Activated CD8-positive, alpha-beta memory T cell treated with anti-CD3 and anti-CD28 coated beads, Interleukin-2, amount 10 ng/mL, durations not matched to agents 7 days and 5 days (primary cell): ENCODE measurements around the gene DHRS9. TPM values are rescaled to one million over a fixed set of nuclear protein-coding genes. Genes with fewer than 3 reads are reported as not detected.

Experiments
- ATAC-seq: fragments of 150-1000 bp; cut with Tn5 transposase; one replicate; pipeline ENCODE4 v1.10.0; 2021; ENCODE audit warnings: moderate library complexity
- CTCF ChIA-PET: fragments of 350-600 bp; sonication (Branson Sonifier 250); formaldehyde crosslinking; loops from one replicate; lab custom pipeline; 2021; ENCODE audit warnings: antibody characterized with exemption; lab: Charles Lee
- DNase-seq: peaks from one replicate; pipeline ENCODE4 v3.0.0-alpha.2; 2020
- H3K27ac Mint-ChIP-seq: one replicate; pipeline ENCODE4 v1.8.0; 2021; ENCODE audit warnings: mild to moderate bottlenecking, mixed read lengths
- H3K27me3 Mint-ChIP-seq: one replicate; pipeline ENCODE4 v1.8.0; 2021; ENCODE audit warnings: mixed read lengths
- H3K36me3 Mint-ChIP-seq: one replicate; pipeline ENCODE4 v1.8.0; 2021; ENCODE audit warnings: mild to moderate bottlenecking, mixed read lengths
- H3K4me1 Mint-ChIP-seq: one replicate; pipeline ENCODE4 v1.8.0; 2021; ENCODE audit warnings: mixed read lengths
- H3K4me3 Mint-ChIP-seq: one replicate; pipeline ENCODE4 v1.8.0; 2021; ENCODE audit warnings: mild to moderate bottlenecking, moderate library complexity, mixed read lengths
- H3K9me3 Mint-ChIP-seq: one replicate; pipeline ENCODE4 v1.8.0; 2022; ENCODE audit warnings: low read depth, mixed read lengths
- total RNA-seq, 2 experiments: library from RNA; stranded (reverse); gene quantifications; one replicate each; pipeline ENCODE4 v1.2.3, GENCODE V29; 2021

Gene DHRS9
- total RNA-seq, 2 experiments from 2014 or later: not detected

GRCh38 chr2:169091761-169092519 is 22.6 kb downstream of the DHRS9 start:
- H3K4me1 Mint-ChIP-seq: peaks cover 10% of the 10 kb centered on the region
- ATAC-seq (no peak), DNase-seq (no peak)
- H3K36me3 Mint-ChIP-seq: no peaks in the 10 kb centered on the region
- H3K27ac Mint-ChIP-seq: no peak overlapping the region
- H3K9me3 Mint-ChIP-seq: no peaks in the 10 kb centered on the region
- CTCF ChIA-PET: no interaction called here
- H3K27me3 Mint-ChIP-seq: peaks cover 5% of the 10 kb centered on the region
- H3K4me3 Mint-ChIP-seq: no peak overlapping the region

GRCh38 chr2:169093535-169093934 is 24.2 kb downstream of the DHRS9 start:
- peaks cover 10% of the 10 kb centered on the region for H3K4me1 Mint-ChIP-seq
- peaks cover 5% of the 10 kb centered on the region for H3K27me3 Mint-ChIP-seq
- H3K27ac Mint-ChIP-seq: no peak overlapping the region
- H3K4me3 Mint-ChIP-seq: no peak overlapping the region
- peaks cover 1% of the 10 kb centered on the region for H3K36me3 Mint-ChIP-seq
- H3K9me3 Mint-ChIP-seq: no peaks in the 10 kb centered on the region
- no peak for ATAC-seq
- CTCF ChIA-PET: interaction anchor here (0.6 kb wide), 1 partner anchor 38 kb away, joined by 3 read pairs; no protein-coding TSS in a partner anchor
- no peak for DNase-seq

GRCh38 chr2:169094676-169095075 is 25.3 kb downstream of the DHRS9 start:
- no peak for DNase-seq
- H3K36me3 Mint-ChIP-seq: peaks cover 3% of the 10 kb centered on the region
- no peak overlapping the region for H3K4me3 Mint-ChIP-seq
- H3K4me1 Mint-ChIP-seq: peaks cover 10% of the 10 kb centered on the region
- CTCF ChIA-PET: interaction anchor here (3.4 kb wide), 1 partner anchor 15 kb away, joined by 20 read pairs; no protein-coding TSS in a partner anchor
- no peaks in the 10 kb centered on the region for H3K9me3 Mint-ChIP-seq
- H3K27me3 Mint-ChIP-seq: peaks cover 5% of the 10 kb centered on the region
- no peak overlapping the region for H3K27ac Mint-ChIP-seq
- ATAC-seq: no peak

- H3K4me3 Mint-ChIP-seq: no peak overlapping the region
- H3K36me3 Mint-ChIP-seq: peaks cover 3% of the 10 kb centered on the region
- DNase-seq (no peak), ATAC-seq (peak; percentile 64)
- H3K9me3 Mint-ChIP-seq: no peaks in the 10 kb centered on the region
- H3K27ac Mint-ChIP-seq: no peak overlapping the region
- CTCF ChIA-PET: interaction anchor here (0.7 to 3.4 kb wide), 2 partner anchors 14 to 128 kb away, joined by 3 to 20 read pairs; no protein-coding TSS in a partner anchor
- H3K27me3 Mint-ChIP-seq: peaks cover 5% of the 10 kb centered on the region
- H3K4me1 Mint-ChIP-seq: peaks cover 10% of the 10 kb centered on the region
These were observed 26.3 kb downstream of the DHRS9 start for GRCh38 chr2:169095621-169096105.

GRCh38 chr2:169104848-169105247 is 35.5 kb downstream of the DHRS9 start:
- Mint-ChIP-seq H3K4me3 (no peak overlapping the region), H3K4me1 (peaks cover 45% of the 10 kb centered on the region), H3K36me3 (peaks cover 10% of the 10 kb centered on the region), H3K27me3 (peaks cover 4% of the 10 kb centered on the region), H3K9me3 (no peaks in the 10 kb centered on the region), H3K27ac (no peak overlapping the region)
- ATAC-seq: no peak
- CTCF ChIA-PET: interaction anchor here (2.1 kb wide), 1 partner anchor 27 kb away, joined by 7 read pairs; no protein-coding TSS in a partner anchor
- no peak for DNase-seq

GRCh38 chr2:169105476-169105875 is 36.1 kb downstream of the DHRS9 start:
- DNase-seq (no peak), ATAC-seq (peak; percentile 66)
- H3K4me1 Mint-ChIP-seq: peaks cover 46% of the 10 kb centered on the region
- H3K27me3 Mint-ChIP-seq: peaks cover 4% of the 10 kb centered on the region
- H3K36me3 Mint-ChIP-seq: peaks cover 10% of the 10 kb centered on the region
- H3K27ac Mint-ChIP-seq: peak overlapping the region; percentile 75
- CTCF ChIA-PET: interaction anchor here (0.9 to 1.3 kb wide), 2 partner anchors 36 to 141 kb away, joined by 3 to 4 read pairs; no protein-coding TSS in a partner anchor
- H3K4me3 Mint-ChIP-seq: no peak overlapping the region
- H3K9me3 Mint-ChIP-seq: no peaks in the 10 kb centered on the region

GRCh38 chr2:169106134-169106533 is 36.8 kb downstream of the DHRS9 start:
- no peak overlapping the region for H3K4me3 Mint-ChIP-seq
- CTCF ChIA-PET: interaction anchor here (0.9 to 1.3 kb wide), 3 partner anchors 26 to 141 kb away, joined by 3 to 4 read pairs (median 3); no protein-coding TSS in a partner anchor
- peaks cover 46% of the 10 kb centered on the region for H3K4me1 Mint-ChIP-seq
- peak overlapping the region; percentile 9 for H3K27ac Mint-ChIP-seq
- ATAC-seq (no peak), DNase-seq (no peak)
- peaks cover 7% of the 10 kb centered on the region for H3K27me3 Mint-ChIP-seq
- no peaks in the 10 kb centered on the region for H3K9me3 Mint-ChIP-seq
- H3K36me3 Mint-ChIP-seq: peaks cover 10% of the 10 kb centered on the region

- DNase-seq (no peak), ATAC-seq (no peak)
- CTCF ChIA-PET: interaction anchor here (1.0 to 6.3 kb wide), 6 partner anchors 19 to 144 kb away, joined by 3 to 121 read pairs (median 15); no protein-coding TSS in a partner anchor
- no peaks in the 10 kb centered on the region for H3K9me3 Mint-ChIP-seq
- no peak overlapping the region for H3K4me3 Mint-ChIP-seq
- H3K4me1 Mint-ChIP-seq: peaks cover 46% of the 10 kb centered on the region
- peaks cover 10% of the 10 kb centered on the region for H3K36me3 Mint-ChIP-seq
- H3K27me3 Mint-ChIP-seq: peaks cover 8% of the 10 kb centered on the region
- peak overlapping the region; percentile 29 for H3K27ac Mint-ChIP-seq
These were observed 37.5 kb downstream of the DHRS9 start for GRCh38 chr2:169106563-169107545.

GRCh38 chr2:169107645-169108044 is 38.3 kb downstream of the DHRS9 start:
- H3K4me3 Mint-ChIP-seq: peak overlapping the region; percentile 20
- peak overlapping the region; percentile 62 for H3K27ac Mint-ChIP-seq
- H3K4me1 Mint-ChIP-seq: peaks cover 46% of the 10 kb centered on the region
- CTCF ChIA-PET: interaction anchor here (1.5 to 6.3 kb wide), 8 partner anchors 12 to 149 kb away, joined by 4 to 121 read pairs (median 15); no protein-coding TSS in a partner anchor
- peaks cover 8% of the 10 kb centered on the region for H3K27me3 Mint-ChIP-seq
- peak; percentile 63 for DNase-seq
- peak; percentile 77 for ATAC-seq
- peaks cover 8% of the 10 kb centered on the region for H3K36me3 Mint-ChIP-seq
- no peaks in the 10 kb centered on the region for H3K9me3 Mint-ChIP-seq

GRCh38 chr2:169108099-169108884 is 38.9 kb downstream of the DHRS9 start:
- H3K4me3 Mint-ChIP-seq: no peak overlapping the region
- ATAC-seq (no peak), DNase-seq (no peak)
- peaks cover 8% of the 10 kb centered on the region for H3K36me3 Mint-ChIP-seq
- CTCF ChIA-PET: interaction anchor here (1.1 to 6.3 kb wide), 18 partner anchors 10 to 681 kb away, joined by 3 to 121 read pairs (median 7); no protein-coding TSS in a partner anchor
- peaks cover 46% of the 10 kb centered on the region for H3K4me1 Mint-ChIP-seq
- peak overlapping the region; percentile 62 for H3K27ac Mint-ChIP-seq
- no peaks in the 10 kb centered on the region for H3K9me3 Mint-ChIP-seq
- peaks cover 5% of the 10 kb centered on the region for H3K27me3 Mint-ChIP-seq

- Mint-ChIP-seq H3K36me3 (peaks cover 4% of the 10 kb centered on the region), H3K9me3 (no peaks in the 10 kb centered on the region), H3K4me1 (peaks cover 42% of the 10 kb centered on the region), H3K4me3 (no peak overlapping the region), H3K27ac (no peak overlapping the region), H3K27me3 (peaks cover 9% of the 10 kb centered on the region)
- peak; percentile 40 for ATAC-seq
- DNase-seq: peak; percentile 78
- CTCF ChIA-PET: interaction anchor here (0.7 to 6.3 kb wide), 34 partner anchors 8 to 819 kb away, joined by 3 to 121 read pairs (median 4); no protein-coding TSS in a partner anchor
These were observed 40.4 kb downstream of the DHRS9 start for GRCh38 chr2:169109502-169110409.
